C4-2B (cell line): Measurements from ENCODE around the gene CORO2B.

Experiments
- ZFX ChIP-seq: fragments of 450-650 bp; IDR thresholded peaks from 2 replicates; pipeline ENCODE4 v1.6.1; 2017
- TF ChIP-seq, protein P1 (sequence below): fragments of 450-650 bp; conservative IDR thresholded peaks from 2 replicates; pipeline ENCODE4 v1.5.1; 2017; ENCODE audit warnings: mild to moderate bottlenecking

DNA sequence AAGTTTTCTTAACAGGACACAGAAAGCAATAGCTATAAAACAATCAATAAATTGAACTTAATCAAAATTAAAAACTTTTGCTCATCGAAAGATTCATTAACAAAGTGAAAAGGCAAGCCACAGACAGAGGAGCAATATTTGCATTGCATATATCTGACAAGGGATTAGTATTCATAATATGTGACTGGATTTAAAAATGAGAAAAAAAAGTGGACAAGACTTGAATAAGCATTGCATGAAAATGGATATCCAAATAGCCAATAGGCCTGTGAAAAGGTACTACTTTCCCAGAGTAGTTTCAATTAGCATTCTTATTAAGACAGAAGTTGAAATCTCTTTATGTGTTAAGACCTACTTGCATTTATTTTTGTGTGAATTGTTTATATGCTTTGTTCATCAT is 84.7 kb downstream of the CORO2B start:
- TF ChIP-seq, protein P1, sequence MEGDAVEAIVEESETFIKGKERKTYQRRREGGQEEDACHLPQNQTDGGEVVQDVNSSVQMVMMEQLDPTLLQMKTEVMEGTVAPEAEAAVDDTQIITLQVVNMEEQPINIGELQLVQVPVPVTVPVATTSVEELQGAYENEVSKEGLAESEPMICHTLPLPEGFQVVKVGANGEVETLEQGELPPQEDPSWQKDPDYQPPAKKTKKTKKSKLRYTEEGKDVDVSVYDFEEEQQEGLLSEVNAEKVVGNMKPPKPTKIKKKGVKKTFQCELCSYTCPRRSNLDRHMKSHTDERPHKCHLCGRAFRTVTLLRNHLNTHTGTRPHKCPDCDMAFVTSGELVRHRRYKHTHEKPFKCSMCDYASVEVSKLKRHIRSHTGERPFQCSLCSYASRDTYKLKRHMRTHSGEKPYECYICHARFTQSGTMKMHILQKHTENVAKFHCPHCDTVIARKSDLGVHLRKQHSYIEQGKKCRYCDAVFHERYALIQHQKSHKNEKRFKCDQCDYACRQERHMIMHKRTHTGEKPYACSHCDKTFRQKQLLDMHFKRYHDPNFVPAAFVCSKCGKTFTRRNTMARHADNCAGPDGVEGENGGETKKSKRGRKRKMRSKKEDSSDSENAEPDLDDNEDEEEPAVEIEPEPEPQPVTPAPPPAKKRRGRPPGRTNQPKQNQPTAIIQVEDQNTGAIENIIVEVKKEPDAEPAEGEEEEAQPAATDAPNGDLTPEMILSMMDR = no peak
- TF ChIP-seq ZFX = no peak
